HepG2 (cell line): ENCODE measurements around the gene MLYCD. TPM values are rescaled to one million over a fixed set of nuclear protein-coding genes. Genes with fewer than 3 reads are reported as not detected.

Source experiments
- ARNTL ChIP-seq: sonication (generic); formaldehyde crosslinking; IDR thresholded peaks from 2 replicates; pipeline ENCODE4 v1.4.0; 2020; ENCODE audit warnings: mild to moderate bottlenecking, missing genetic modification reagents
- POLR2AphosphoS5 ChIP-seq: IDR thresholded peaks from 2 replicates; pipeline ENCODE4 v1.6.1; 2012; ENCODE audit warnings: low read depth, low read length
- RAD21 ChIP-seq: fragments of 450-650 bp; formaldehyde crosslinking; IDR thresholded peaks from 2 replicates; pipeline ENCODE4 v1.5.0; 2020; ENCODE audit warnings: mild to moderate bottlenecking
- RBAK ChIP-seq: sonication (generic); formaldehyde crosslinking; IDR thresholded peaks from 2 replicates; pipeline ENCODE4 v1.5.1; 2020; ENCODE audit warnings: mild to moderate bottlenecking, missing genetic modification reagents
- RBM39 ChIP-seq: fragments of 200-400 bp; formaldehyde crosslinking; IDR thresholded peaks from one replicate; pipeline ENCODE4 v1.6.1; 2018; ENCODE audit warnings: antibody characterized with exemption, mild to moderate bottlenecking, low read depth, low read length; ENCODE audit not compliant: poor library complexity, severe bottlenecking
- THAP11 ChIP-seq: IDR thresholded peaks from 2 replicates; pipeline ENCODE4 v1.6.1; 2016; ENCODE audit warnings: missing biosample characterization, missing genetic modification reagents
- ZBTB10 ChIP-seq: sonication (generic); formaldehyde crosslinking; IDR thresholded peaks from 2 replicates; pipeline ENCODE4 v1.4.0; 2020; ENCODE audit warnings: missing genetic modification reagents, borderline replicate concordance
- ZNF30 ChIP-seq: sonication (generic); formaldehyde crosslinking; IDR thresholded peaks from 2 replicates; pipeline ENCODE4 v1.5.0; 2020; ENCODE audit warnings: mild to moderate bottlenecking, missing genetic modification reagents
- ZNF460 ChIP-seq: sonication (generic); formaldehyde crosslinking; IDR thresholded peaks from 2 replicates; pipeline ENCODE4 v1.5.1; 2020; ENCODE audit warnings: missing genetic modification reagents, mild to moderate bottlenecking, borderline replicate concordance
- ZNF546 ChIP-seq: sonication (generic); formaldehyde crosslinking; conservative IDR thresholded peaks from 2 replicates; pipeline ENCODE4 v1.8.1; 2023; ENCODE audit warnings: mild to moderate bottlenecking, missing genetic modification reagents
- ZNF619 ChIP-seq: sonication (generic); formaldehyde crosslinking; IDR thresholded peaks from 2 replicates; pipeline ENCODE4 v1.4.0; 2020; ENCODE audit warnings: mild to moderate bottlenecking, missing genetic modification reagents
- ZNF740 ChIP-seq: sonication (generic); formaldehyde crosslinking; IDR thresholded peaks from 2 replicates; pipeline ENCODE4 v1.4.0; 2020; ENCODE audit warnings: missing genetic modification reagents
- ZNF773 ChIP-seq: sonication (generic); formaldehyde crosslinking; IDR thresholded peaks from 2 replicates; pipeline ENCODE4 v1.4.0; 2020; ENCODE audit warnings: missing genetic modification reagents, borderline replicate concordance
- polyA plus RNA-seq, 8 experiments: library from polyadenylated mRNA; depleted of rRNA in 3 of 8; stranded (reverse) in 7 of 8; unstranded in 1 of 8; fragments of >200 nt; fragmentation: Illumina TruSeq in 4 of 8; extraction: Trizol in 4 of 8; gene quantifications; 2 replicates each; pipeline versions ENCODE4 v1.2.1 to v1.2.3, GENCODE V29; 2011 to 2016; ENCODE audit warnings: low read depth in 4 of 8, missing spikeins in 1 of 8, mixed read lengths in 1 of 8; ENCODE audit not compliant: insufficient read depth in 1 of 8
- total RNA-seq, 5 experiments: library from RNA; depleted of rRNA; stranded (reverse); fragments of >200 nt; fragmentation: Illumina TruSeq; extraction: Trizol; gene quantifications; 2 replicates each; pipeline ENCODE4 v1.2.3, GENCODE V29; 2016; ENCODE audit warnings: low read depth in 1 of 5
- TF ChIP-seq, protein P1 (sequence below): sonication (generic); formaldehyde crosslinking; IDR thresholded peaks from 2 replicates; pipeline ENCODE4 v1.8.0; 2023; ENCODE audit warnings: mild to moderate bottlenecking, missing genetic modification reagents
- TF ChIP-seq, protein P2 (sequence below): sonication (generic); formaldehyde crosslinking; IDR thresholded peaks from 2 replicates; pipeline ENCODE4 v1.5.1; 2020; ENCODE audit warnings: mild to moderate bottlenecking, missing genetic modification reagents, moderate library complexity
- TF ChIP-seq, protein P3 (sequence below): sonication (generic); formaldehyde crosslinking; IDR thresholded peaks from 2 replicates; pipeline ENCODE4 v1.9.0; 2021; ENCODE audit warnings: missing genetic modification reagents, mild to moderate bottlenecking, borderline replicate concordance

Gene MLYCD
- total and polyA plus RNA-seq, 2 of the 13 experiments (the other 11 are each of a cell fraction or from before 2014, with no cell fraction given), result 1.8 to 4.0 TPM

- peak; percentile 69 for TF ChIP-seq THAP11 (CRISPR knock-in tag)
- TF ChIP-seq, protein P1, sequence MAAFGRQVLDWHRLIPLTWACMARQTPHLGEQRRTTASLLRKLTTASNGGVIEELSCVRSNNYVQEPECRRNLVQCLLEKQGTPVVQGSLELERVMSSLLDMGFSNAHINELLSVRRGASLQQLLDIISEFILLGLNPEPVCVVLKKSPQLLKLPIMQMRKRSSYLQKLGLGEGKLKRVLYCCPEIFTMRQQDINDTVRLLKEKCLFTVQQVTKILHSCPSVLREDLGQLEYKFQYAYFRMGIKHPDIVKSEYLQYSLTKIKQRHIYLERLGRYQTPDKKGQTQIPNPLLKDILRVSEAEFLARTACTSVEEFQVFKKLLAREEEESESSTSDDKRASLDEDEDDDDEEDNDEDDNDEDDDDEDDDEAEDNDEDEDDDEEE, result no peak; the same call in 1 of the 2 replicates
- TF ChIP-seq, protein P2, sequence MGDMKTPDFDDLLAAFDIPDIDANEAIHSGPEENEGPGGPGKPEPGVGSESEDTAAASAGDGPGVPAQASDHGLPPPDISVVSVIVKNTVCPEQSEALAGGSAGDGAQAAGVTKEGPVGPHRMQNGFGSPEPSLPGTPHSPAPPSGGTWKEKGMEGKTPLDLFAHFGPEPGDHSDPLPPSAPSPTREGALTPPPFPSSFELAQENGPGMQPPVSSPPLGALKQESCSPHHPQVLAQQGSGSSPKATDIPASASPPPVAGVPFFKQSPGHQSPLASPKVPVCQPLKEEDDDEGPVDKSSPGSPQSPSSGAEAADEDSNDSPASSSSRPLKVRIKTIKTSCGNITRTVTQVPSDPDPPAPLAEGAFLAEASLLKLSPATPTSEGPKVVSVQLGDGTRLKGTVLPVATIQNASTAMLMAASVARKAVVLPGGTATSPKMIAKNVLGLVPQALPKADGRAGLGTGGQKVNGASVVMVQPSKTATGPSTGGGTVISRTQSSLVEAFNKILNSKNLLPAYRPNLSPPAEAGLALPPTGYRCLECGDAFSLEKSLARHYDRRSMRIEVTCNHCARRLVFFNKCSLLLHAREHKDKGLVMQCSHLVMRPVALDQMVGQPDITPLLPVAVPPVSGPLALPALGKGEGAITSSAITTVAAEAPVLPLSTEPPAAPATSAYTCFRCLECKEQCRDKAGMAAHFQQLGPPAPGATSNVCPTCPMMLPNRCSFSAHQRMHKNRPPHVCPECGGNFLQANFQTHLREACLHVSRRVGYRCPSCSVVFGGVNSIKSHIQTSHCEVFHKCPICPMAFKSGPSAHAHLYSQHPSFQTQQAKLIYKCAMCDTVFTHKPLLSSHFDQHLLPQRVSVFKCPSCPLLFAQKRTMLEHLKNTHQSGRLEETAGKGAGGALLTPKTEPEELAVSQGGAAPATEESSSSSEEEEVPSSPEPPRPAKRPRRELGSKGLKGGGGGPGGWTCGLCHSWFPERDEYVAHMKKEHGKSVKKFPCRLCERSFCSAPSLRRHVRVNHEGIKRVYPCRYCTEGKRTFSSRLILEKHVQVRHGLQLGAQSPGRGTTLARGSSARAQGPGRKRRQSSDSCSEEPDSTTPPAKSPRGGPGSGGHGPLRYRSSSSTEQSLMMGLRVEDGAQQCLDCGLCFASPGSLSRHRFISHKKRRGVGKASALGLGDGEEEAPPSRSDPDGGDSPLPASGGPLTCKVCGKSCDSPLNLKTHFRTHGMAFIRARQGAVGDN, result peak; percentile 88
- TF ChIP-seq RBAK (CRISPR knock-in tag), result no peak
- peak; percentile 85; the same call in 1 of the 2 replicates for TF ChIP-seq ZNF740 (CRISPR knock-in tag)
- 0 out of 2 replicates have a peak, but pooled peaks have one; percentile 68 for TF ChIP-seq ZNF773
- peak; percentile 62; the same call in 1 of the 2 replicates for TF ChIP-seq RAD21
- 0 out of 2 replicates have a peak, but pooled peaks have one; percentile 55 for TF ChIP-seq ZBTB10 (CRISPR knock-in tag)
- no peak for TF ChIP-seq ZNF546 (CRISPR knock-in tag)
- peak; percentile 67 for TF ChIP-seq RBM39
- TF ChIP-seq, protein P3, sequence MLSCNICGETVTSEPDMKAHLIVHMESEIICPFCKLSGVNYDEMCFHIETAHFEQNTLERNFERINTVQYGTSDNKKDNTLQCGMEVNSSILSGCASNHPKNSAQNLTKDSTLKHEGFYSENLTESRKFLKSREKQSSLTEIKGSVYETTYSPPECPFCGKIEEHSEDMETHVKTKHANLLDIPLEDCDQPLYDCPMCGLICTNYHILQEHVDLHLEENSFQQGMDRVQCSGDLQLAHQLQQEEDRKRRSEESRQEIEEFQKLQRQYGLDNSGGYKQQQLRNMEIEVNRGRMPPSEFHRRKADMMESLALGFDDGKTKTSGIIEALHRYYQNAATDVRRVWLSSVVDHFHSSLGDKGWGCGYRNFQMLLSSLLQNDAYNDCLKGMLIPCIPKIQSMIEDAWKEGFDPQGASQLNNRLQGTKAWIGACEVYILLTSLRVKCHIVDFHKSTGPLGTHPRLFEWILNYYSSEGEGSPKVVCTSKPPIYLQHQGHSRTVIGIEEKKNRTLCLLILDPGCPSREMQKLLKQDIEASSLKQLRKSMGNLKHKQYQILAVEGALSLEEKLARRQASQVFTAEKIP (CRISPR knock-in tag), result no peak
- no peak for TF ChIP-seq ZNF30 (CRISPR knock-in tag)
- peak; percentile 95 for TF ChIP-seq POLR2AphosphoS5
- TF ChIP-seq ARNTL (CRISPR knock-in tag), result peak; percentile 100
- TF ChIP-seq ZNF460 (CRISPR knock-in tag), result no peak
- TF ChIP-seq ZNF619 (CRISPR knock-in tag), result no peak; the same call in 1 of the 2 replicates
These were observed 54.3 kb downstream of the MLYCD start, which contains the start of gene OSGIN1 (continued) for GRCh38 chr16:83952940-83953795.
